ENCODE measurements around the gene PLCH1. TPM values are rescaled to one million over a fixed set of nuclear protein-coding genes. Genes with fewer than 3 reads are reported as not detected.

Gene PLCH1
- total and polyA plus RNA-seq, 10 of the 15 experiments (the other 5 are each of a cell fraction or from before 2014, with no cell fraction given) = 0.03 to 0.22 (median 0.04) TPM; not detected in 5

DNA sequence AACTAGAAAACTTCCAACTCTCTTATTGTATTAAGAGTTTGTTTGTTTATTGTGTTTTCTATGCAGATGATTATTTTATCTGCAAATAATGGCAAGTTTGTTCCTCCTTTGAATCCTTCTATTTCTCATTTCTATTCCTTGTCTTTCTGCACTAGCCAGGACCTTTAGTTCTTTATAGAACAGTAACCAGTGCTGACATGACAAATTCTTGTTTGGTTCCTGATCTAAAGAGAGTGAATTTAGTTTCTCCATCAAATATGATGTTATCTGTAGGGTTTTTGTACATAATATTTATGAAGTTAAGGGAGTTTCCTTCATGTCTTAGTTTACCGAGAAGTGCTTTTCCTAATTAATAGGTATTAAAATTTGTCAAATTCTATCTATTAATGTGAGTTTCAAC, 350.6 kb downstream of the PLCH1 start:
- no TSS peak for BruUV-seq (replicated peaks)
- ChIA-PET POLR2A (no interaction called here), RAD21 (ENCODE audit: unreplicated experiment) (no interaction called here), SMC1A (ENCODE audit: uncharacterized antibody, unreplicated experiment) (no interaction called here), CTCF (no interaction called here)
- Histone ChIP-seq H3K27me3 (replicated peaks in 1 of 2; ENCODE audit: control insufficient read depth in 2 of 2, insufficient read depth in 2 of 2, low read length in 1 of 2) (no peaks in the 10 kb centered on the region), H3K9me3 (replicated peaks; ENCODE audit: control insufficient read depth, insufficient read depth, low read length) (no peaks in the 10 kb centered on the region), H3K36me3 (ENCODE audit: control insufficient read depth in 2 of 2, insufficient read depth in 2 of 2, low read length in 1 of 2) (no peaks in the 10 kb centered on the region), H3K4me3 (no peak overlapping the region), H3K79me2 (ENCODE audit: control insufficient read depth, insufficient read depth, low read length) (no peaks in the 10 kb centered on the region), H3K4me1 (ENCODE audit: control insufficient read depth, insufficient read depth, low read length) (no peaks in the 10 kb centered on the region), H3K27ac (ENCODE audit: control insufficient read depth, insufficient read depth) (no peak overlapping the region), H4K20me1 (ENCODE audit: control insufficient read depth, insufficient read depth) (no peaks in the 10 kb centered on the region), H2AFZ (ENCODE audit: control insufficient read depth, low read depth, low read length) (no peak overlapping the region), H3K4me2 (ENCODE audit: control insufficient read depth, insufficient read depth) (no peak overlapping the region), H3K9ac (ENCODE audit: control insufficient read depth, insufficient read depth, low read length) (no peak overlapping the region)
- FAIRE-seq (peak; percentile 68), DNase-seq (ENCODE audit: low read depth, low spot score) (no peak), ATAC-seq (no peak)
- TF ChIP-seq ZBTB33 (IDR thresholded peaks at IDR 0.05) (no peak), KLF5 (IDR thresholded peaks at IDR 0.05; ENCODE audit: partially characterized antibody) (no peak), SPI1 (IDR thresholded peaks at IDR 0.05; ENCODE audit: borderline replicate concordance, insufficient read depth, low read depth, low read length) (no peak), NKRF (conservative IDR thresholded peaks at IDR 0.05) (no peak), STAT3 (IDR thresholded peaks at IDR 0.05; ENCODE audit: low read depth, low read length) (no peak), RFX5 (IDR thresholded peaks at IDR 0.05; ENCODE audit: low read depth, low read length) (no peak)
- TF ChIP-seq, protein P1, sequence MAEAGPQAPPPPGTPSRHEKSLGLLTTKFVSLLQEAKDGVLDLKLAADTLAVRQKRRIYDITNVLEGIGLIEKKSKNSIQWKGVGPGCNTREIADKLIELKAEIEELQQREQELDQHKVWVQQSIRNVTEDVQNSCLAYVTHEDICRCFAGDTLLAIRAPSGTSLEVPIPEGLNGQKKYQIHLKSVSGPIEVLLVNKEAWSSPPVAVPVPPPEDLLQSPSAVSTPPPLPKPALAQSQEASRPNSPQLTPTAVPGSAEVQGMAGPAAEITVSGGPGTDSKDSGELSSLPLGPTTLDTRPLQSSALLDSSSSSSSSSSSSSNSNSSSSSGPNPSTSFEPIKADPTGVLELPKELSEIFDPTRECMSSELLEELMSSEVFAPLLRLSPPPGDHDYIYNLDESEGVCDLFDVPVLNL (IDR thresholded peaks at IDR 0.05; ENCODE audit: low read depth, low read length) = no peak
- 48% methylated on average over 1 of the region's 1 CpG for WGBS (ENCODE audit: insufficient coverage, insufficient replicate concordance, low lambda C conversion rate, missing lambda C conversion rate)
- in situ Hi-C loops (cut with MboI) (no loop called here), intact Hi-C loops (cut with micrococcal nuclease; ENCODE audit: unreplicated experiment) (no loop called here)
